Gastroesophageal sphincter (tissue), 3 donors: ENCODE results near the gene TDO2.

Experiments used
- CTCF ChIP-seq, 4 experiments: fragments of 200-600 bp in 2 of 4; fragments of 450-650 bp in 2 of 4; sonication (generic) in 1 of 4; IDR thresholded peaks; one replicate each; pipeline ENCODE4 v1.5.1; 2017 to 2019; ENCODE audit warnings: antibody characterized with exemption in 4 of 4, mild to moderate bottlenecking in 2 of 4, moderate library complexity in 2 of 4
- POLR2AphosphoS5 ChIP-seq: sonication (generic); formaldehyde crosslinking; IDR thresholded peaks from one replicate; pipeline ENCODE4 v1.6.1; 2017; ENCODE audit warnings: antibody characterized with exemption

GRCh38 chr4:155948541-155948940 lies 45.0 kb downstream of the TDO2 start:
- TF ChIP-seq CTCF (IDR thresholded peaks at IDR 0.05) (no peak), POLR2AphosphoS5 (no peak)
